Suppressor macrophage (primary cell): Measurements from ENCODE around the gene LTBR.

Source experiments
- DNase-seq, 4 experiments: peaks; one replicate each; pipeline ENCODE4 v3.0.0-alpha.2; 2020 to 2022

Gene LTBR

DNA sequence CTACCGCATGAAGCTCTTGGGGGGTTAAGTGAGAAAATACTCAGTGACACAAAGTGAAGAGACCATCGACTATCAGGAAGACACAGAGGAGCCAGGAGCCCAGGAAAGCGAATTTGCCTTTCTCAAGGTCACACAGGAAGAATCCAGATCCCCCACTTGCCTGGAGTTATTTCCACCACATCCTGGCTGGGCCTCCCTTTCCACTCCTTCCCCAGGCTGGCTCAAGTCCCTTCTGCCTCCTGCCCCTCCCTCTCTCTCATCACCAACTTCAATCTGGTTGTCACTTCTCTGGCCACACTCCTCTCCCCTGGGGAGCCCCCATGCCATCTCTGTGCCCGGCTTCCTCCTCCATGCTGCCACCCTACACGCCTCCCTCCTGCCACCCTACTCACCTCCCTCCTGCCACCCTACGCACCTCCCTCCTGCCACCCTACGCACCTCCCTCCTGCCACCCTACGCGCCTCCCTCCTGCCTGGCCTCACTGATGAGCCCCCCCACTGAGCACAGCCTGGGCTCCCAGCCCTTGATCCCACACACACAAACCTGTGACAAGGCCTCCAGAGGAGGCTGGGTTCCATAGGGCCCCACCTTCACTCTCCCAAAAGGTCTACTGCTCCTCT lies 14.9 kb upstream of the LTBR start:
- no peak for DNase-seq

- DNase-seq: no peak
Measured at GRCh38 chr12:6369916-6370575, 13.9 kb upstream of the LTBR start.

- DNase-seq: no peak
Measured at GRCh38 chr12:6370576-6370935, 13.4 kb upstream of the LTBR start.

DNA sequence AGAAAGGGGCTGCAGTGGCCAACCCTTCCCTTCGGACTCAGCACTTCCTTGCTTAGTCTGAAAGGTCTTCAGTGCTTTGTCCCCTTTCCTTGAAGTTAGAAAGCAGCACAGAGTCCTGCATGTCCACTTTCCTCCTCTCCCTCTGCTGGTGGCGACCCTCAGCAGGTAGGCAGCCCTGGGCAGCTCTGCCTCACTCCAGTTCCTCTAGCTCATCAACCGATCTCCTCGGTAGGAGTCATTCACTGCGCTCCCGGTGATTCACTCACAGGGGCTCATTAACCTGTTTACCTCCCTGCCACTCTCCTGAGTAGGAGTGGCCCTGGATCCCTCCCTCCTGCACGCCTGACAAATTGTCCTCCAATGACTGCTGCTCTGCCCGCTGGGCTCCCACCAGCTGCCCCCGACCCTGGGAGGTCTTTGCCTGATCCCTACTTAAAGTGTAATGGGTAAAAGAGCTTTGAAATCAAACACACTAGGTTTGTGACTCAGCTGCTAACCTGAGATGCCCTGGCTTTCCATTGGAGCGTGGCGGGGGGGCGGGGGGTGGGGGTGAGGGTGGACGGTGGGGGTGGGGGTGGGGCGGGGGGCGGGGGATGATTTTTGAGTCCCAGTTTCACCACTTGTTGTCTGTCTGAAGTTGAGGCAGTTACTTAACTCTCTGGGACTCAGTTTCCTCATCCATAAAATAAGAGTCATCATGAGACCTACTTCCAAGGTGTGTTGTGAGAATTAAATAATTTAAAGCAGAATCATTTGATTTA lies 12.8 kb upstream of the LTBR start:
- no peak for DNase-seq

- DNase-seq: peak; percentile 42 to 70 (median 58)
Measured at GRCh38 chr12:6372403-6373003, 11.5 kb upstream of the LTBR start.

- no peak for DNase-seq
Measured at GRCh38 chr12:6373022-6373787, 10.8 kb upstream of the LTBR start.

- DNase-seq: no peak
Measured at GRCh38 chr12:6374028-6374785, 9.8 kb upstream of the LTBR start.

GRCh38 chr12:6374786-6375160 lies 9.2 kb upstream of the LTBR start:
- DNase-seq: no peak

DNA sequence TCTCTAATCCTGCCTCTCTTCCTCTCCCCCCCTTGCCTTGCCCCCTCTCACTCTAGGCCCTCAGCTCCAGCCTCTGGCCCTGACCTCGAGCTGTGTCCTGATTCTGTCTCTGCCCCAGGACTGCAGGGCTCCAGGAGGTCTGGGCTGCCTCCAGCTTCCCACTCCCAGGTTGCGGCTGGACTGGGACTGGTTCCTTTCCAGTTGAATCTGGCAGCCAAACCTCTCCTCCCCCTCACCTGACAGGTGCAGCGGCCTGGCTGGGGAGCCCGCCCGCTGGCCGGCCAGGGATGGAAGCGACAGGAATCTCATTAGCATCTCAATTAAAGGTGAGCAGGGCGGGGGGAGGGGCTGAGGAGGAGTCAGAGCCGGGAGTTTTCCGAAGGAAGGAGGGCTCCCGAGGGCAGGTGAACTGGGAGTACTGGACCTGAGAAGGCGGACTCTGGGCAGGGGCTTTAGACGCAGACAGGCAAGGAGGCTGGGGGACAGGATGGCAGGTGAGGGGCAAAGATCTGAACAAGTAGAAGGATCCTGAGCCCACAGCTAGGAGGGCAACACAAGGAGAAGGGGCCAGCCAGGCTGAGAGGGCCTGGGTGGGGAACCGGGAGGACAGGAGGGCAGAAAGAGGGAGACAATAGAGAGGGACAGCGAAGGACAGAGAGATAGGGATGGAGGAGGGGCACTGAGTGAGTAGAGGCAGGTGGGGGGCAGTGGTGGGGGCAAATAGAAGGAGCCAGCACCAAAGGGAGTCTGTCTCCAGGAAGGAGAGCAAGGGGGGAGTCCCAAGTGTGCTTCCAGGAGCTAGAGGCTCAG lies 8.5 kb upstream of the LTBR start, which contains the start of gene SCNN1A:
Gene SCNN1A, minus strand, starts transcription at position 295 of the 810 bp plus-strand sequence. CDS start 780 bp downstream, outside the sequence.
- DNase-seq: no peak

- peak; percentile 39 to 82 (median 69) for DNase-seq
Measured at GRCh38 chr12:6376079-6376869, 7.7 kb upstream of the LTBR start.

DNA sequence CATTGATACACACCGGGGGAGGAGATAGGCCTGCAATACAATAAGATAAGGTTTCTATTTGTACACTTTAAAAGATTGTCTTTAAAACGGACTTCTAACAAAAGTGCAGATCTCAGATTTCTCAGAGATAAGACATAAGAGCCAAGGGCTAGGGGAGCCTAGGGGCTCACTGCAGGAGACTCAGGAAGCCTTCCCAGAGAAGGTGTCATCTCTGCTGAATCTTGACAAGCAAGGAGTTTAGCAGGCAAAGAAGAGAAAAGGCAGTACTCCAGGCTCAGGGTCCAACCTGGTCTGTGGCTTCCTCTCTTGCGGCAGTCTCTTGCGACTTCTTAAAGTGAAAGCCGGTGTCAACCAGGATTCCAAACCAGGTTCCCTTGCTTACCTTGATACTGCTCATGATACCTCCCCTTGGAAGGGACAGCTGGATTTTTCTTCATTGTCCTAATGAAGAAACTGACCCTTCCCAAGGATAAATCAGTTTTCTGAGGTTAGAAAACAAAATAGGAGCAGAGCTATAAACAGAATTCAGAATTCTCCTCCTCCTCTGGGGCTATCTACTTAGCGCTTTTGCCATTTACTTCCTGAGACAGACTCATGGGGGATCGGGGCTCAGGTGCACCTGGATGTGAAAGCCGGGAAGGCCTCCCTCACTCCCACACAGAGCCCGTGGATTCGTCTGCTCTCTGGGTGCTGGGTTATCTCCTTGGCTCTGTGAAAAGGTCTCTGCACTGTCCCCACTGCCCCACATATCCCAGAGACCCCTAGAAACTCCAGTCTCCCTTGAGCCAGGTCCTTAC lies 6.9 kb upstream of the LTBR start:
- peak in 1 of 4 experiments; percentile 36 for DNase-seq

DNA sequence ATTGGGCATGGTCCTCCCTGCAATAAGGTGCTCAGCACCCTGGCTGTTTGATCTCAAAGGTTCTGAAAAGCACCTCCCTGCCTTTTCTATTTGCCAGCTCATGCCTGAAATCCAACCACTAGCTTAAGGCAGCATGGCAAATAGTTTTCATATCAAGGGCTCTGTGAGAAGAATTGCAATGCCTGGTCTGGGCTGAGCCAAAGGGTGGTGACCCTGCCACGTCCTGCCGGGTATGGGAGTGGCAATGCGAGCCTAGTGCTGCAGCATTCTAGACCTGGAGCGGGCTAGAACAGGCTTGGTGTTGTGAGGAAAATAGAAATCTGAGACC lies 6.3 kb upstream of the LTBR start:
- no peak for DNase-seq

GRCh38 chr12:6378709-6379472 lies 5.1 kb upstream of the LTBR start:
- DNase-seq: peak in 3 of 4 experiments; percentile 37 to 55 (median 42)

GRCh38 chr12:6380141-6381121 lies 3.5 kb upstream of the LTBR start:
- DNase-seq: no peak

GRCh38 chr12:6382371-6382770 lies 1.6 kb upstream of the LTBR start:
- no peak for DNase-seq

DNA sequence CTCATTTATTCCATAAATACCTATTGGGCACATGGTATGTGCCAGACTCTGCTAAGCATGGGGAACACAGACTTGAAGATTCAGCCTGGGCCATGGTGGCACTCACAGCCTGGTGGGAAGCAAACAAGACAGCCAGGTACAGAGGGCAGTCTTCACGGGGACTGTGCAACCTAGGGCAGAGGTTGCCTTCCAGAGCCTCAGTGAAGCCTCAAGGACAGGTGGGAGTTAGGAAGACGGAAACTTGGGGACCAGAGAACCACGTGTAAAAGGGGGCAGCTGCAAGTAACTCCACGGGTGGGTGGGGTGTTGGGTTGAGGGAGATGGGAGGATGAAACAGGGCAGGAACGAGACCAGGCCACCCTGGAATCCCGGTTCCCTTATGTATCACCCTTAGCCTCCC lies 980 bp upstream of the LTBR start:
- no peak for DNase-seq
